K562 (cell line): ENCODE measurements around the gene SNUPN. TPM values are rescaled to one million over a fixed set of nuclear protein-coding genes. Genes with fewer than 3 reads are reported as not detected.
A peak's percentile ranks its signal among the peaks of the same experiment; 100 is the strongest.

Source experiments
- ARID2 ChIP-seq: fragments of 450-650 bp; IDR thresholded peaks from 2 replicates; pipeline ENCODE4 v1.6.1; 2017; ENCODE audit warnings: antibody characterized with exemption, mild to moderate bottlenecking
- CBFA2T3 ChIP-seq: fragments of 450-650 bp; IDR thresholded peaks from 2 replicates; pipeline ENCODE4 v1.6.1; 2017
- CHD1 ChIP-seq: fragments of 200-600 bp; sonication (generic); IDR thresholded peaks from one replicate; pipeline ENCODE4 v1.6.1; 2012; ENCODE audit warnings: mild to moderate bottlenecking, moderate library complexity, low read length, inconsistent platforms
- POU5F1 ChIP-seq: fragments of 150-350 bp; IDR thresholded peaks from 2 replicates; pipeline ENCODE4 v1.6.1; 2014; ENCODE audit warnings: borderline replicate concordance, low read length, low read depth, mild to moderate bottlenecking; ENCODE audit not compliant: partially characterized antibody
- RAD21 ChIP-seq, 2 experiments: fragments of 250-450 bp in 1 of 2; fragments of 450-650 bp in 1 of 2; sonication (Bioruptor Pico) in 1 of 2; formaldehyde crosslinking in 1 of 2; IDR thresholded peaks in 1 of 2; conservative IDR thresholded peaks in 1 of 2; 2 replicates each; pipeline versions ENCODE4 v1.4.0 to v1.8.0; 2020 to 2022; ENCODE audit warnings: mild to moderate bottlenecking in 2 of 2, moderate library complexity in 1 of 2
- RB1 ChIP-seq: fragments of 450-650 bp; IDR thresholded peaks from 2 replicates; pipeline ENCODE4 v1.6.1; 2017; ENCODE audit warnings: low read depth, mild to moderate bottlenecking
- TEAD1 ChIP-seq, 2 experiments: fragments of 450-650 bp in 1 of 2; sonication (generic) in 1 of 2; formaldehyde crosslinking; IDR thresholded peaks; 2 replicates each; pipeline versions ENCODE4 v1.4.0 to v1.8.0; 2020 to 2022; ENCODE audit warnings: mild to moderate bottlenecking in 2 of 2, missing genetic modification reagents in 1 of 2
- ZFX ChIP-seq: sonication (generic); formaldehyde crosslinking; IDR thresholded peaks from 2 replicates; pipeline ENCODE4 v1.8.0; 2022; ENCODE audit warnings: mild to moderate bottlenecking, missing genetic modification reagents, moderate library complexity
- ZNF583 ChIP-seq: fragments of 250-450 bp; sonication (Bioruptor Pico); IDR thresholded peaks from 2 replicates; pipeline ENCODE4 v1.4.0; 2020
- ZNF830 ChIP-seq: fragments of 250-450 bp; sonication (Bioruptor Pico); IDR thresholded peaks from 2 replicates; pipeline ENCODE4 v1.5.0; 2021; ENCODE audit warnings: mild to moderate bottlenecking
- polyA plus RNA-seq, 8 experiments: library from polyadenylated mRNA; depleted of rRNA in 4 of 8; stranded (reverse) in 5 of 8; unstranded in 3 of 8; fragments of >200 nt; fragmentation: Nextera tagmentation in 2 of 8; fragmentation: Illumina TruSeq in 1 of 8; extraction: Ambion mirVana in 2 of 8; extraction: Trizol in 1 of 8; gene quantifications; 2 replicates each; pipeline versions ENCODE4 v1.2.1 to v1.2.3, GENCODE V29; 2011 to 2014; ENCODE audit warnings: inconsistent platforms in 1 of 8, missing spikeins in 1 of 8
- total RNA-seq, 7 experiments: library from RNA; depleted of rRNA in 6 of 7; stranded (reverse); fragments of >200 nt in 6 of 7; fragmentation: Illumina TruSeq in 2 of 7; extraction: Trizol in 2 of 7; gene quantifications; 2 replicates each; pipeline versions ENCODE4 v1.2.1 to v1.2.3, GENCODE V29; 2011 to 2021; ENCODE audit warnings: low replicate concordance in 1 of 7
- TF ChIP-seq, protein P1 (sequence below): fragments of 200-600 bp; sonication (generic); IDR thresholded peaks from one replicate; pipeline ENCODE4 v1.6.1; 2012; ENCODE audit warnings: mild to moderate bottlenecking, low read depth, low read length, inconsistent platforms
- TF ChIP-seq, protein P2 (sequence below): fragments of 250-450 bp; sonication (Bioruptor Pico); IDR thresholded peaks from 2 replicates; pipeline ENCODE4 v1.5.0; 2020; ENCODE audit warnings: mild to moderate bottlenecking
- TF ChIP-seq, protein P3 (sequence below): sonication (generic); IDR thresholded peaks from 2 replicates; pipeline ENCODE4 v1.6.1; 2016

SNUPN gene
- total and polyA plus RNA-seq, 9 of the 15 experiments (the other 6 are each of a cell fraction or from before 2014, with no cell fraction given) = 32.2 to 78.3 (median 40.0) TPM

DNA sequence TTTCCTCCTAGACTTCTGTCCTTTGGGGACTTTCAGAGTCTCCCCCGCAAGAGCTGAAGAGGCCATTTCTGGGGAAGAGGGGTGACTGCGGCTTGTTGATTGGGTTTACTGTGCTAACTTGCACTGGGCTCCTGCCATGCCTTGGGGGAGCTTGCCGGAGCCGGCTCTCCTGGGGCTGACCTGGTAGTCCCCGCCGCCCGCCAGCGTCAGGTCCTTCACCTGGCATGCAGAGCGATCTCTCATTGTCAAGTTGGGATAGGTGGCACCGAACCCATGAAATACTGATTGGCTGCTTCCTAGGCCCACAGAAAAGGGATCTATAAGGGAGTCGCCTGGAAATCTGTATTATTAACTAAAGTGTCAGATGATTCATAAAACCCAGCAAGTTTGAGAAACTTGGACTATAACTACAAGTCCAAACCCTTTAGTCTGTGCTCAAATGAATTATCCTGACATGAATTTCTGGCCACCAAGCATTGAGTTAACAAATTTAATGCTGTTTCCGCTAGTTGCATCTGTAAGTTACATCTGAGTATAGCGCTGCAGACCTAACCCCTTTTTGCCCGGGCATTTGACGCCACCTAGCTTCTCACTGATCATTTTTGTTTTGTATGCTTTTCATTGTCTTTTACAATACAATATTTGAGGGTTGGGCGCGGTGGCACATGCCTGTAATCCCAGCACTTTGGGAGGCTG is 15.1 kb upstream of the SNUPN start (continued):
- TF ChIP-seq, protein P1, sequence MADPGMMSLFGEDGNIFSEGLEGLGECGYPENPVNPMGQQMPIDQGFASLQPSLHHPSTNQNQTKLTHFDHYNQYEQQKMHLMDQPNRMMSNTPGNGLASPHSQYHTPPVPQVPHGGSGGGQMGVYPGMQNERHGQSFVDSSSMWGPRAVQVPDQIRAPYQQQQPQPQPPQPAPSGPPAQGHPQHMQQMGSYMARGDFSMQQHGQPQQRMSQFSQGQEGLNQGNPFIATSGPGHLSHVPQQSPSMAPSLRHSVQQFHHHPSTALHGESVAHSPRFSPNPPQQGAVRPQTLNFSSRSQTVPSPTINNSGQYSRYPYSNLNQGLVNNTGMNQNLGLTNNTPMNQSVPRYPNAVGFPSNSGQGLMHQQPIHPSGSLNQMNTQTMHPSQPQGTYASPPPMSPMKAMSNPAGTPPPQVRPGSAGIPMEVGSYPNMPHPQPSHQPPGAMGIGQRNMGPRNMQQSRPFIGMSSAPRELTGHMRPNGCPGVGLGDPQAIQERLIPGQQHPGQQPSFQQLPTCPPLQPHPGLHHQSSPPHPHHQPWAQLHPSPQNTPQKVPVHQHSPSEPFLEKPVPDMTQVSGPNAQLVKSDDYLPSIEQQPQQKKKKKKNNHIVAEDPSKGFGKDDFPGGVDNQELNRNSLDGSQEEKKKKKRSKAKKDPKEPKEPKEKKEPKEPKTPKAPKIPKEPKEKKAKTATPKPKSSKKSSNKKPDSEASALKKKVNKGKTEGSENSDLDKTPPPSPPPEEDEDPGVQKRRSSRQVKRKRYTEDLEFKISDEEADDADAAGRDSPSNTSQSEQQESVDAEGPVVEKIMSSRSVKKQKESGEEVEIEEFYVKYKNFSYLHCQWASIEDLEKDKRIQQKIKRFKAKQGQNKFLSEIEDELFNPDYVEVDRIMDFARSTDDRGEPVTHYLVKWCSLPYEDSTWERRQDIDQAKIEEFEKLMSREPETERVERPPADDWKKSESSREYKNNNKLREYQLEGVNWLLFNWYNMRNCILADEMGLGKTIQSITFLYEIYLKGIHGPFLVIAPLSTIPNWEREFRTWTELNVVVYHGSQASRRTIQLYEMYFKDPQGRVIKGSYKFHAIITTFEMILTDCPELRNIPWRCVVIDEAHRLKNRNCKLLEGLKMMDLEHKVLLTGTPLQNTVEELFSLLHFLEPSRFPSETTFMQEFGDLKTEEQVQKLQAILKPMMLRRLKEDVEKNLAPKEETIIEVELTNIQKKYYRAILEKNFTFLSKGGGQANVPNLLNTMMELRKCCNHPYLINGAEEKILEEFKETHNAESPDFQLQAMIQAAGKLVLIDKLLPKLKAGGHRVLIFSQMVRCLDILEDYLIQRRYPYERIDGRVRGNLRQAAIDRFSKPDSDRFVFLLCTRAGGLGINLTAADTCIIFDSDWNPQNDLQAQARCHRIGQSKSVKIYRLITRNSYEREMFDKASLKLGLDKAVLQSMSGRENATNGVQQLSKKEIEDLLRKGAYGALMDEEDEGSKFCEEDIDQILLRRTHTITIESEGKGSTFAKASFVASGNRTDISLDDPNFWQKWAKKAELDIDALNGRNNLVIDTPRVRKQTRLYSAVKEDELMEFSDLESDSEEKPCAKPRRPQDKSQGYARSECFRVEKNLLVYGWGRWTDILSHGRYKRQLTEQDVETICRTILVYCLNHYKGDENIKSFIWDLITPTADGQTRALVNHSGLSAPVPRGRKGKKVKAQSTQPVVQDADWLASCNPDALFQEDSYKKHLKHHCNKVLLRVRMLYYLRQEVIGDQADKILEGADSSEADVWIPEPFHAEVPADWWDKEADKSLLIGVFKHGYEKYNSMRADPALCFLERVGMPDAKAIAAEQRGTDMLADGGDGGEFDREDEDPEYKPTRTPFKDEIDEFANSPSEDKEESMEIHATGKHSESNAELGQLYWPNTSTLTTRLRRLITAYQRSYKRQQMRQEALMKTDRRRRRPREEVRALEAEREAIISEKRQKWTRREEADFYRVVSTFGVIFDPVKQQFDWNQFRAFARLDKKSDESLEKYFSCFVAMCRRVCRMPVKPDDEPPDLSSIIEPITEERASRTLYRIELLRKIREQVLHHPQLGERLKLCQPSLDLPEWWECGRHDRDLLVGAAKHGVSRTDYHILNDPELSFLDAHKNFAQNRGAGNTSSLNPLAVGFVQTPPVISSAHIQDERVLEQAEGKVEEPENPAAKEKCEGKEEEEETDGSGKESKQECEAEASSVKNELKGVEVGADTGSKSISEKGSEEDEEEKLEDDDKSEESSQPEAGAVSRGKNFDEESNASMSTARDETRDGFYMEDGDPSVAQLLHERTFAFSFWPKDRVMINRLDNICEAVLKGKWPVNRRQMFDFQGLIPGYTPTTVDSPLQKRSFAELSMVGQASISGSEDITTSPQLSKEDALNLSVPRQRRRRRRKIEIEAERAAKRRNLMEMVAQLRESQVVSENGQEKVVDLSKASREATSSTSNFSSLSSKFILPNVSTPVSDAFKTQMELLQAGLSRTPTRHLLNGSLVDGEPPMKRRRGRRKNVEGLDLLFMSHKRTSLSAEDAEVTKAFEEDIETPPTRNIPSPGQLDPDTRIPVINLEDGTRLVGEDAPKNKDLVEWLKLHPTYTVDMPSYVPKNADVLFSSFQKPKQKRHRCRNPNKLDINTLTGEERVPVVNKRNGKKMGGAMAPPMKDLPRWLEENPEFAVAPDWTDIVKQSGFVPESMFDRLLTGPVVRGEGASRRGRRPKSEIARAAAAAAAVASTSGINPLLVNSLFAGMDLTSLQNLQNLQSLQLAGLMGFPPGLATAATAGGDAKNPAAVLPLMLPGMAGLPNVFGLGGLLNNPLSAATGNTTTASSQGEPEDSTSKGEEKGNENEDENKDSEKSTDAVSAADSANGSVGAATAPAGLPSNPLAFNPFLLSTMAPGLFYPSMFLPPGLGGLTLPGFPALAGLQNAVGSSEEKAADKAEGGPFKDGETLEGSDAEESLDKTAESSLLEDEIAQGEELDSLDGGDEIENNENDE = no peak
- TF ChIP-seq TEAD1 (CRISPR knock-in tag; IDR thresholded peaks at IDR 0.05) (0 out of 4 replicates have a peak, but pooled peaks of 1 of the 2 experiments have one; percentile 17), CHD1 (no peak), RB1 (0 out of 2 replicates have a peak, but pooled peaks have one; percentile 7), CBFA2T3 (peak; percentile 33), ARID2 (0 out of 2 replicates have a peak, but pooled peaks have one; percentile 43), ZNF583 (no peak), ZNF830 (CRISPR knock-in tag) (peak; percentile 76; the same call in 1 of the 2 replicates), POU5F1 (no peak), RAD21 (CRISPR knock-in tag; conservative IDR thresholded peaks at IDR 0.05 in 1 of 2, IDR thresholded peaks at IDR 0.05 in 1 of 2) (peak; percentile 63 to 77), ZFX (0 out of 2 replicates have a peak, but pooled peaks have one; percentile 32)
- TF ChIP-seq, protein P2, sequence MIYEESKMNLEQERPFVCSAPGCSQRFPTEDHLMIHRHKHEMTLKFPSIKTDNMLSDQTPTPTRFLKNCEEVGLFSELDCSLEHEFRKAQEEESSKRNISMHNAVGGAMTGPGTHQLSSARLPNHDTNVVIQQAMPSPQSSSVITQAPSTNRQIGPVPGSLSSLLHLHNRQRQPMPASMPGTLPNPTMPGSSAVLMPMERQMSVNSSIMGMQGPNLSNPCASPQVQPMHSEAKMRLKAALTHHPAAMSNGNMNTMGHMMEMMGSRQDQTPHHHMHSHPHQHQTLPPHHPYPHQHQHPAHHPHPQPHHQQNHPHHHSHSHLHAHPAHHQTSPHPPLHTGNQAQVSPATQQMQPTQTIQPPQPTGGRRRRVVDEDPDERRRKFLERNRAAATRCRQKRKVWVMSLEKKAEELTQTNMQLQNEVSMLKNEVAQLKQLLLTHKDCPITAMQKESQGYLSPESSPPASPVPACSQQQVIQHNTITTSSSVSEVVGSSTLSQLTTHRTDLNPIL = 0 out of 2 replicates have a peak, but pooled peaks have one; percentile 46
- TF ChIP-seq, protein P3, sequence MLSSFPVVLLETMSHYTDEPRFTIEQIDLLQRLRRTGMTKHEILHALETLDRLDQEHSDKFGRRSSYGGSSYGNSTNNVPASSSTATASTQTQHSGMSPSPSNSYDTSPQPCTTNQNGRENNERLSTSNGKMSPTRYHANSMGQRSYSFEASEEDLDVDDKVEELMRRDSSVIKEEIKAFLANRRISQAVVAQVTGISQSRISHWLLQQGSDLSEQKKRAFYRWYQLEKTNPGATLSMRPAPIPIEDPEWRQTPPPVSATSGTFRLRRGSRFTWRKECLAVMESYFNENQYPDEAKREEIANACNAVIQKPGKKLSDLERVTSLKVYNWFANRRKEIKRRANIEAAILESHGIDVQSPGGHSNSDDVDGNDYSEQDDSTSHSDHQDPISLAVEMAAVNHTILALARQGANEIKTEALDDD = peak; percentile 75
